ENCODE data around the gene SUPV3L1. TPM values are rescaled to one million over a fixed set of nuclear protein-coding genes. Genes with fewer than 3 reads are reported as not detected.

Gene SUPV3L1
- total and polyA plus RNA-seq, 4 donors = 14.1 to 21.7 (median 17.5) TPM

DNA sequence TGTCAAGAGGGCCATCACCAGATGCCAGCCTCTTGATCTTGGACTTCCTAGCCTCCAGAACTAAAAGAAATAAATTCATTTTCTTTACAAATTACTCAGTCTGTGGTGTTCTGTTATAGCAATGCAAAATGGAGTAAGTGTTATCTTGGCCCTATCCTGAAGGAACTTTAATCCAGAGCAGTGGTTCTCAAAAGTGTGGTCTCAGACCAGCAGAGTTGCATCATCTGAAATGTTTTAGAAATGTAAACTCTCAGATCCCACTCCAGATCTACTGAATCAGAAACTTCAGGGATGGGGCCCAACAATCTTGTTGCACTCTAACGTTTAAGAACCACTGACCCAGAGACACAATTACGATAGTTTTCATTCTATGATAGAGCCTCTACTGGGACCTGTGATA is 3.2 kb upstream of the SUPV3L1 start:
- 83% methylated on average over 2 of the region's 2 CpGs for WGBS
- H3K9me3 ChIP-seq (ENCODE audit: control insufficient read depth in 4 of 4, low read length in 3 of 4) = no peaks in the 10 kb centered on the region
- H3K27me3 ChIP-seq (ENCODE audit: control insufficient read depth in 4 of 4, insufficient read depth in 4 of 4, low read length in 3 of 4) = no peaks in the 10 kb centered on the region
- H3K4me1 ChIP-seq (ENCODE audit: control insufficient read depth in 4 of 4, insufficient read depth in 4 of 4, low read length in 3 of 4) = peaks cover 0 to 21% (median 17%) of the 10 kb centered on the region in 4 donors
- peaks cover 0 to 7% (median 6%) of the 10 kb centered on the region in 4 donors for H3K36me3 ChIP-seq (ENCODE audit: control insufficient read depth in 4 of 4, insufficient read depth in 3 of 4, low read depth in 1 of 4, low read length in 3 of 4)
- TF ChIP-seq EGR1 (IDR thresholded peaks at IDR 0.05; ENCODE audit: low read depth in 2 of 2) (no peak), JUND (IDR thresholded peaks at IDR 0.05) (no peak), FOXA2 (IDR thresholded peaks at IDR 0.05) (no peak), FOXA1 (IDR thresholded peaks at IDR 0.05) (no peak), TAF1 (conservative IDR thresholded peaks at IDR 0.05) (no peak), NR2F2 (IDR thresholded peaks at IDR 0.05) (no peak), RXRA (IDR thresholded peaks at IDR 0.05) (no peak), HNF4A (conservative IDR thresholded peaks at IDR 0.05) (no peak), YY1 (IDR thresholded peaks at IDR 0.05) (no peak), SP1 (IDR thresholded peaks at IDR 0.05) (no peak), HNF4G (IDR thresholded peaks at IDR 0.05) (no peak), GABPA (IDR thresholded peaks at IDR 0.05 in 1 of 2, conservative IDR thresholded peaks at IDR 0.05 in 1 of 2) (no peak), RAD21 (IDR thresholded peaks at IDR 0.05) (no peak)
- TF ChIP-seq, protein P1, sequence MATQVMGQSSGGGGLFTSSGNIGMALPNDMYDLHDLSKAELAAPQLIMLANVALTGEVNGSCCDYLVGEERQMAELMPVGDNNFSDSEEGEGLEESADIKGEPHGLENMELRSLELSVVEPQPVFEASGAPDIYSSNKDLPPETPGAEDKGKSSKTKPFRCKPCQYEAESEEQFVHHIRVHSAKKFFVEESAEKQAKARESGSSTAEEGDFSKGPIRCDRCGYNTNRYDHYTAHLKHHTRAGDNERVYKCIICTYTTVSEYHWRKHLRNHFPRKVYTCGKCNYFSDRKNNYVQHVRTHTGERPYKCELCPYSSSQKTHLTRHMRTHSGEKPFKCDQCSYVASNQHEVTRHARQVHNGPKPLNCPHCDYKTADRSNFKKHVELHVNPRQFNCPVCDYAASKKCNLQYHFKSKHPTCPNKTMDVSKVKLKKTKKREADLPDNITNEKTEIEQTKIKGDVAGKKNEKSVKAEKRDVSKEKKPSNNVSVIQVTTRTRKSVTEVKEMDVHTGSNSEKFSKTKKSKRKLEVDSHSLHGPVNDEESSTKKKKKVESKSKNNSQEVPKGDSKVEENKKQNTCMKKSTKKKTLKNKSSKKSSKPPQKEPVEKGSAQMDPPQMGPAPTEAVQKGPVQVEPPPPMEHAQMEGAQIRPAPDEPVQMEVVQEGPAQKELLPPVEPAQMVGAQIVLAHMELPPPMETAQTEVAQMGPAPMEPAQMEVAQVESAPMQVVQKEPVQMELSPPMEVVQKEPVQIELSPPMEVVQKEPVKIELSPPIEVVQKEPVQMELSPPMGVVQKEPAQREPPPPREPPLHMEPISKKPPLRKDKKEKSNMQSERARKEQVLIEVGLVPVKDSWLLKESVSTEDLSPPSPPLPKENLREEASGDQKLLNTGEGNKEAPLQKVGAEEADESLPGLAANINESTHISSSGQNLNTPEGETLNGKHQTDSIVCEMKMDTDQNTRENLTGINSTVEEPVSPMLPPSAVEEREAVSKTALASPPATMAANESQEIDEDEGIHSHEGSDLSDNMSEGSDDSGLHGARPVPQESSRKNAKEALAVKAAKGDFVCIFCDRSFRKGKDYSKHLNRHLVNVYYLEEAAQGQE (IDR thresholded peaks at IDR 0.05) = no peak
- TF ChIP-seq, protein P2, sequence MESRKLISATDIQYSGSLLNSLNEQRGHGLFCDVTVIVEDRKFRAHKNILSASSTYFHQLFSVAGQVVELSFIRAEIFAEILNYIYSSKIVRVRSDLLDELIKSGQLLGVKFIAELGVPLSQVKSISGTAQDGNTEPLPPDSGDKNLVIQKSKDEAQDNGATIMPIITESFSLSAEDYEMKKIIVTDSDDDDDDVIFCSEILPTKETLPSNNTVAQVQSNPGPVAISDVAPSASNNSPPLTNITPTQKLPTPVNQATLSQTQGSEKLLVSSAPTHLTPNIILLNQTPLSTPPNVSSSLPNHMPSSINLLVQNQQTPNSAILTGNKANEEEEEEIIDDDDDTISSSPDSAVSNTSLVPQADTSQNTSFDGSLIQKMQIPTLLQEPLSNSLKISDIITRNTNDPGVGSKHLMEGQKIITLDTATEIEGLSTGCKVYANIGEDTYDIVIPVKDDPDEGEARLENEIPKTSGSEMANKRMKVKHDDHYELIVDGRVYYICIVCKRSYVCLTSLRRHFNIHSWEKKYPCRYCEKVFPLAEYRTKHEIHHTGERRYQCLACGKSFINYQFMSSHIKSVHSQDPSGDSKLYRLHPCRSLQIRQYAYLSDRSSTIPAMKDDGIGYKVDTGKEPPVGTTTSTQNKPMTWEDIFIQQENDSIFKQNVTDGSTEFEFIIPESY (IDR thresholded peaks at IDR 0.05) = no peak
- TF ChIP-seq, protein P3, sequence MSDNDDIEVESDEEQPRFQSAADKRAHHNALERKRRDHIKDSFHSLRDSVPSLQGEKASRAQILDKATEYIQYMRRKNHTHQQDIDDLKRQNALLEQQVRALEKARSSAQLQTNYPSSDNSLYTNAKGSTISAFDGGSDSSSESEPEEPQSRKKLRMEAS (IDR thresholded peaks at IDR 0.05) = no peak
- TF ChIP-seq, protein P4, sequence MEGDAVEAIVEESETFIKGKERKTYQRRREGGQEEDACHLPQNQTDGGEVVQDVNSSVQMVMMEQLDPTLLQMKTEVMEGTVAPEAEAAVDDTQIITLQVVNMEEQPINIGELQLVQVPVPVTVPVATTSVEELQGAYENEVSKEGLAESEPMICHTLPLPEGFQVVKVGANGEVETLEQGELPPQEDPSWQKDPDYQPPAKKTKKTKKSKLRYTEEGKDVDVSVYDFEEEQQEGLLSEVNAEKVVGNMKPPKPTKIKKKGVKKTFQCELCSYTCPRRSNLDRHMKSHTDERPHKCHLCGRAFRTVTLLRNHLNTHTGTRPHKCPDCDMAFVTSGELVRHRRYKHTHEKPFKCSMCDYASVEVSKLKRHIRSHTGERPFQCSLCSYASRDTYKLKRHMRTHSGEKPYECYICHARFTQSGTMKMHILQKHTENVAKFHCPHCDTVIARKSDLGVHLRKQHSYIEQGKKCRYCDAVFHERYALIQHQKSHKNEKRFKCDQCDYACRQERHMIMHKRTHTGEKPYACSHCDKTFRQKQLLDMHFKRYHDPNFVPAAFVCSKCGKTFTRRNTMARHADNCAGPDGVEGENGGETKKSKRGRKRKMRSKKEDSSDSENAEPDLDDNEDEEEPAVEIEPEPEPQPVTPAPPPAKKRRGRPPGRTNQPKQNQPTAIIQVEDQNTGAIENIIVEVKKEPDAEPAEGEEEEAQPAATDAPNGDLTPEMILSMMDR (IDR thresholded peaks at IDR 0.05; ENCODE audit: low read depth, low read length, missing input control) = no peak
- TF ChIP-seq, protein P5, sequence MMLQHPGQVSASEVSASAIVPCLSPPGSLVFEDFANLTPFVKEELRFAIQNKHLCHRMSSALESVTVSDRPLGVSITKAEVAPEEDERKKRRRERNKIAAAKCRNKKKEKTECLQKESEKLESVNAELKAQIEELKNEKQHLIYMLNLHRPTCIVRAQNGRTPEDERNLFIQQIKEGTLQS (IDR thresholded peaks at IDR 0.05) = no peak
- no peak overlapping the region for H3K9ac ChIP-seq (ENCODE audit: low read depth in 1 of 2, low read length in 2 of 2)
- DNase-seq (ENCODE audit: low spot score) = no peak
- H3K27ac ChIP-seq (ENCODE audit: low read depth in 1 of 2, low read length in 2 of 2) = no peak overlapping the region
- H3K4me3 ChIP-seq (ENCODE audit: low read depth in 1 of 3, low read length in 3 of 3) = no peak overlapping the region
